Neural cell (in vitro differentiated cells): ENCODE measurements around the gene MRM1. TPM values are rescaled to one million over a fixed set of nuclear protein-coding genes. Genes with fewer than 3 reads are reported as not detected.

Experiments used
- H2AFZ ChIP-seq: fragments of 200-600, 300-800 bp; sonication (generic), shearing (Covaris generic); 2 replicates; pipeline ENCODE4 v1.6.0; 2014; ENCODE audit warnings: low read depth, mild to moderate bottlenecking, antibody characterized with exemption, low read length, moderate library complexity
- H3F3A ChIP-seq: fragments of 200-600 bp; shearing (Covaris generic); 2 replicates; pipeline ENCODE4 v1.6.1; 2016; ENCODE audit warnings: mild to moderate bottlenecking, moderate library complexity, mixed read lengths, antibody characterized with exemption, low read length; ENCODE audit not compliant: insufficient read depth, poor library complexity, severe bottlenecking
- H3K27ac ChIP-seq: fragments of 200-600, 300-800 bp; sonication (generic), shearing (Covaris generic); 2 replicates; pipeline ENCODE4 v1.5.1; 2014; ENCODE audit warnings: mild to moderate bottlenecking, low read length, moderate library complexity
- H3K27me3 ChIP-seq: fragments of 300-800, 200-600 bp; sonication (generic), shearing (Covaris generic); 2 replicates; pipeline ENCODE4 v1.6.0; 2014; ENCODE audit warnings: mild to moderate bottlenecking, low read depth, low read length, moderate library complexity; ENCODE audit not compliant: insufficient read depth
- H3K36me3 ChIP-seq: fragments of 300-800, 200-600 bp; sonication (generic), shearing (Covaris generic); 2 replicates; pipeline ENCODE4 v1.5.1; 2014; ENCODE audit warnings: mild to moderate bottlenecking, antibody characterized with exemption, low read length, moderate library complexity; ENCODE audit not compliant: insufficient read depth
- H3K4me2 ChIP-seq: fragments of 300-800, 200-600 bp; sonication (generic), shearing (Covaris generic); 2 replicates; pipeline ENCODE4 v1.6.0; 2014; ENCODE audit warnings: mild to moderate bottlenecking, low read length
- H3K4me3 ChIP-seq: fragments of 300-800, 200-600 bp; sonication (generic), shearing (Covaris generic); 2 replicates; pipeline ENCODE4 v1.5.1; 2014; ENCODE audit warnings: mild to moderate bottlenecking, low read length, moderate library complexity
- H3K79me2 ChIP-seq: fragments of 200-600 bp; shearing (Covaris generic); replicated peaks from 2 replicates; pipeline ENCODE4 v1.6.0; 2014; ENCODE audit warnings: mild to moderate bottlenecking, low read length, moderate library complexity; ENCODE audit not compliant: insufficient read depth
- H3K9ac ChIP-seq: fragments of 300-800, 200-600 bp; sonication (generic), shearing (Covaris generic); 2 replicates; pipeline ENCODE4 v1.6.1; 2016; ENCODE audit warnings: mild to moderate bottlenecking, low read length, mixed read lengths
- H3K9me2 ChIP-seq: fragments of 200-600 bp; shearing (Covaris generic); 2 replicates; pipeline ENCODE4 v1.6.1; 2016; ENCODE audit warnings: mild to moderate bottlenecking, low read length, mixed read lengths; ENCODE audit not compliant: insufficient read depth
- H3K9me3 ChIP-seq: fragments of 200-600, 300-800 bp; sonication (generic), shearing (Covaris generic); 2 replicates; pipeline ENCODE4 v1.6.1; 2016; ENCODE audit warnings: mild to moderate bottlenecking, mixed run types, low read length, moderate library complexity, mixed read lengths
- H4K20me1 ChIP-seq: fragments of 200-600 bp; shearing (Covaris generic); 2 replicates; pipeline ENCODE4 v1.6.1; 2016; ENCODE audit warnings: mild to moderate bottlenecking, mixed run types; ENCODE audit not compliant: insufficient read depth
- EP300 ChIP-seq: fragments of 450-650 bp; conservative IDR thresholded peaks from 2 replicates; pipeline ENCODE4 v1.6.1; 2014; ENCODE audit warnings: antibody characterized with exemption, mild to moderate bottlenecking, moderate library complexity; ENCODE audit not compliant: poor library complexity, severe bottlenecking
- EZH2 ChIP-seq: fragments of 200-600, 300-800 bp; shearing (Covaris generic), sonication (generic); IDR thresholded peaks from 2 replicates; pipeline ENCODE4 v1.6.1; 2014; ENCODE audit warnings: antibody characterized with exemption, low read length, borderline replicate concordance, mild to moderate bottlenecking; ENCODE audit not compliant: insufficient read depth, poor library complexity, severe bottlenecking
- MXI1 ChIP-seq: fragments of 450-650 bp; conservative IDR thresholded peaks from 2 replicates; pipeline ENCODE4 v1.6.1; 2014; ENCODE audit warnings: antibody characterized with exemption, mild to moderate bottlenecking; ENCODE audit not compliant: poor library complexity, severe bottlenecking
- POLR2AphosphoS5 ChIP-seq: IDR thresholded peaks from 2 replicates; pipeline ENCODE4 v1.6.1; 2012
- RAD21 ChIP-seq: fragments of 450-650 bp; conservative IDR thresholded peaks from 2 replicates; pipeline ENCODE4 v1.6.1; 2014; ENCODE audit warnings: antibody characterized with exemption, mild to moderate bottlenecking, moderate library complexity
- SMC3 ChIP-seq: fragments of 450-650 bp; conservative IDR thresholded peaks from 2 replicates; pipeline ENCODE4 v1.6.1; 2014; ENCODE audit warnings: antibody characterized with exemption, mild to moderate bottlenecking, moderate library complexity; ENCODE audit not compliant: poor library complexity
- TAF1 ChIP-seq: IDR thresholded peaks from 2 replicates; pipeline ENCODE4 v1.6.1; 2012; ENCODE audit warnings: low read depth
- polyA plus RNA-seq: library from polyadenylated mRNA; depleted of rRNA; stranded (reverse); fragments of >200 nt; gene quantifications from 2 replicates; pipeline ENCODE4 v1.2.3, GENCODE V29; 2014
- TF ChIP-seq, protein P1 (sequence below): IDR thresholded peaks from 2 replicates; pipeline ENCODE4 v1.6.1; 2012; ENCODE audit warnings: borderline replicate concordance
- TF ChIP-seq, protein P2 (sequence below): fragments of 450-650 bp; IDR thresholded peaks from 2 replicates; pipeline ENCODE4 v1.5.1; 2014; ENCODE audit warnings: antibody characterized with exemption, mild to moderate bottlenecking, moderate library complexity; ENCODE audit not compliant: poor library complexity, severe bottlenecking

Gene MRM1
- polyA plus RNA-seq, 1 donor from 2014 or later = 1.8 TPM

DNA sequence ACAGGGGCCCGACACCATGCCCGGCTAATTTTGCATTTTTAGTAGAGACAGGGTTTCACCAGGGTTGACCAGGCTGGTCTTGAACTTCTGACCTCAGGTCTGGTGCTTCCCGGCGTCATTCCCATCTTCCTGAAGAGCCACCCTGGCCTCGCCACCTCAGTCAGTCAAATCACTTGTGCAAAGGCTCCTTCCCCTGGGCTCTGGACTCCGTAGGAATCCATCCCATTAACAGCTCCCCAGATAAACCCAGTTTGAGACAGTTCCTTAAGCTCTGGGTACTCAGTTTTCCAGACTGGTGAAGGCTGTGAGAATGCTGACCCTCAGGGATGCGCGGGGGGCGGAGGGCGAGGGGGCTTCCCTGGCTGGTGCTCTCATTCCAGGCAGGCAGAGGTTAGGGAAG is 39.5 kb downstream of the MRM1 start:
- H3K9me3 ChIP-seq = peaks cover 7% of the 10 kb centered on the region
- no peak for TF ChIP-seq TAF1
- TF ChIP-seq, protein P1, sequence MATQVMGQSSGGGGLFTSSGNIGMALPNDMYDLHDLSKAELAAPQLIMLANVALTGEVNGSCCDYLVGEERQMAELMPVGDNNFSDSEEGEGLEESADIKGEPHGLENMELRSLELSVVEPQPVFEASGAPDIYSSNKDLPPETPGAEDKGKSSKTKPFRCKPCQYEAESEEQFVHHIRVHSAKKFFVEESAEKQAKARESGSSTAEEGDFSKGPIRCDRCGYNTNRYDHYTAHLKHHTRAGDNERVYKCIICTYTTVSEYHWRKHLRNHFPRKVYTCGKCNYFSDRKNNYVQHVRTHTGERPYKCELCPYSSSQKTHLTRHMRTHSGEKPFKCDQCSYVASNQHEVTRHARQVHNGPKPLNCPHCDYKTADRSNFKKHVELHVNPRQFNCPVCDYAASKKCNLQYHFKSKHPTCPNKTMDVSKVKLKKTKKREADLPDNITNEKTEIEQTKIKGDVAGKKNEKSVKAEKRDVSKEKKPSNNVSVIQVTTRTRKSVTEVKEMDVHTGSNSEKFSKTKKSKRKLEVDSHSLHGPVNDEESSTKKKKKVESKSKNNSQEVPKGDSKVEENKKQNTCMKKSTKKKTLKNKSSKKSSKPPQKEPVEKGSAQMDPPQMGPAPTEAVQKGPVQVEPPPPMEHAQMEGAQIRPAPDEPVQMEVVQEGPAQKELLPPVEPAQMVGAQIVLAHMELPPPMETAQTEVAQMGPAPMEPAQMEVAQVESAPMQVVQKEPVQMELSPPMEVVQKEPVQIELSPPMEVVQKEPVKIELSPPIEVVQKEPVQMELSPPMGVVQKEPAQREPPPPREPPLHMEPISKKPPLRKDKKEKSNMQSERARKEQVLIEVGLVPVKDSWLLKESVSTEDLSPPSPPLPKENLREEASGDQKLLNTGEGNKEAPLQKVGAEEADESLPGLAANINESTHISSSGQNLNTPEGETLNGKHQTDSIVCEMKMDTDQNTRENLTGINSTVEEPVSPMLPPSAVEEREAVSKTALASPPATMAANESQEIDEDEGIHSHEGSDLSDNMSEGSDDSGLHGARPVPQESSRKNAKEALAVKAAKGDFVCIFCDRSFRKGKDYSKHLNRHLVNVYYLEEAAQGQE = no peak
- TF ChIP-seq EP300 = no peak
- TF ChIP-seq SMC3 = no peak
- TF ChIP-seq EZH2 = no peak
- no peak for TF ChIP-seq POLR2AphosphoS5
- TF ChIP-seq MXI1 = no peak
- TF ChIP-seq RAD21 = no peak
- TF ChIP-seq, protein P2, sequence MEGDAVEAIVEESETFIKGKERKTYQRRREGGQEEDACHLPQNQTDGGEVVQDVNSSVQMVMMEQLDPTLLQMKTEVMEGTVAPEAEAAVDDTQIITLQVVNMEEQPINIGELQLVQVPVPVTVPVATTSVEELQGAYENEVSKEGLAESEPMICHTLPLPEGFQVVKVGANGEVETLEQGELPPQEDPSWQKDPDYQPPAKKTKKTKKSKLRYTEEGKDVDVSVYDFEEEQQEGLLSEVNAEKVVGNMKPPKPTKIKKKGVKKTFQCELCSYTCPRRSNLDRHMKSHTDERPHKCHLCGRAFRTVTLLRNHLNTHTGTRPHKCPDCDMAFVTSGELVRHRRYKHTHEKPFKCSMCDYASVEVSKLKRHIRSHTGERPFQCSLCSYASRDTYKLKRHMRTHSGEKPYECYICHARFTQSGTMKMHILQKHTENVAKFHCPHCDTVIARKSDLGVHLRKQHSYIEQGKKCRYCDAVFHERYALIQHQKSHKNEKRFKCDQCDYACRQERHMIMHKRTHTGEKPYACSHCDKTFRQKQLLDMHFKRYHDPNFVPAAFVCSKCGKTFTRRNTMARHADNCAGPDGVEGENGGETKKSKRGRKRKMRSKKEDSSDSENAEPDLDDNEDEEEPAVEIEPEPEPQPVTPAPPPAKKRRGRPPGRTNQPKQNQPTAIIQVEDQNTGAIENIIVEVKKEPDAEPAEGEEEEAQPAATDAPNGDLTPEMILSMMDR = no peak
- H3K4me3 ChIP-seq = peak overlapping the region; percentile 67
- no peaks in the 10 kb centered on the region for H4K20me1 ChIP-seq
- H3K79me2 ChIP-seq = no peaks in the 10 kb centered on the region
- no peak overlapping the region for H2AFZ ChIP-seq
- H3K27ac ChIP-seq = no peak overlapping the region
- no peaks in the 10 kb centered on the region for H3K36me3 ChIP-seq
- H3K27me3 ChIP-seq = peaks cover 70% of the 10 kb centered on the region
- H3F3A ChIP-seq = no peaks in the 10 kb centered on the region
- H3K9ac ChIP-seq = no peak overlapping the region
- H3K4me2 ChIP-seq = no peak overlapping the region
- H3K9me2 ChIP-seq = no peaks in the 10 kb centered on the region

DNA sequence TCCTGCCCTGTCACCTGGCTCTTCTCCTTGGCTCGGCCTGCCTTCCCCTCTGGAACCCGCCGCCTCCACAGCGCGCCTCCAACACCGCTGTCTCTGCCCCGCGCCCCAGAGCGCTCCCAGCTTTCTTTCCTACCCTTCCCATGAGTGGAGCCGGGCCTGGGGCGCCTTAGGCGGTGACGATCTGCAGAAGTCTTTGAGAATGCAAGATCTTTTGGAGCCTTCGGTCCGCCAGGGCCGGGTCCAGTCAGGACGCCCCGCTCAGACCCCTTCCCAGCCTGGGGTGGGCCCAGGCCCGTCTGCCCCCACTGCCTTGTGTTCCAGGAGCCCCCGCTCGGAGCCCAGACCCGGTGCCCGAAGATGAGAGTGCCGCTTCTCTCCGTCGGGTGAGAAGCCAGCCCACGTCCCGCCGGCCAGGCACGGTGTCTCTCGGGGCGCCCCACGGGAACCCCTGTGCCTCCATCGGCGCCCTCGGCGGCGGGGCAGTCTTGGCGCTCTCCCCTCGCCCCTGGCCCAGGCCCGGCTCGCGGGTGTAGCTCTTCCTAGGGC is 40.0 kb downstream of the MRM1 start:
- no peak overlapping the region for H2AFZ ChIP-seq
- H3K9ac ChIP-seq = peak overlapping the region; percentile 40
- TF ChIP-seq POLR2AphosphoS5 (no peak), TAF1 (no peak), SMC3 (no peak), EZH2 (no peak)
- peaks cover 7% of the 10 kb centered on the region for H3K9me3 ChIP-seq
- no peaks in the 10 kb centered on the region for H3K79me2 ChIP-seq
- H3K27me3 ChIP-seq = peaks cover 70% of the 10 kb centered on the region
- no peaks in the 10 kb centered on the region for H3K36me3 ChIP-seq
- H3K4me3 ChIP-seq = peak overlapping the region; percentile 67
- H3K4me2 ChIP-seq = peak overlapping the region; percentile 69
- no peak overlapping the region for H3K27ac ChIP-seq
- H3K9me2 ChIP-seq = no peaks in the 10 kb centered on the region
- no peaks in the 10 kb centered on the region for H3F3A ChIP-seq
- no peaks in the 10 kb centered on the region for H4K20me1 ChIP-seq
